HG02970 (cell line): Measurements from ENCODE around the gene DENND4A.
"Not testable (repeated sequence)": the region's sequence is repeated elsewhere in the genome, so short reads cannot be mapped to it uniquely, and the experiment has no call there.

Experiments
- ATAC-seq: cut with Tn5 transposase; IDR thresholded peaks from one replicate; pipeline ENCODE4 v1.9.1; 2021; ENCODE audit warnings: mild to moderate bottlenecking, moderate library complexity, moderate number of reproducible peaks; ENCODE audit not compliant: unreplicated experiment, low FRiP score

The DENND4A gene

GRCh38 chr15:65790694-65791334 lies 1.3 kb downstream of the DENND4A start:
- ATAC-seq, result no peak

DNA sequence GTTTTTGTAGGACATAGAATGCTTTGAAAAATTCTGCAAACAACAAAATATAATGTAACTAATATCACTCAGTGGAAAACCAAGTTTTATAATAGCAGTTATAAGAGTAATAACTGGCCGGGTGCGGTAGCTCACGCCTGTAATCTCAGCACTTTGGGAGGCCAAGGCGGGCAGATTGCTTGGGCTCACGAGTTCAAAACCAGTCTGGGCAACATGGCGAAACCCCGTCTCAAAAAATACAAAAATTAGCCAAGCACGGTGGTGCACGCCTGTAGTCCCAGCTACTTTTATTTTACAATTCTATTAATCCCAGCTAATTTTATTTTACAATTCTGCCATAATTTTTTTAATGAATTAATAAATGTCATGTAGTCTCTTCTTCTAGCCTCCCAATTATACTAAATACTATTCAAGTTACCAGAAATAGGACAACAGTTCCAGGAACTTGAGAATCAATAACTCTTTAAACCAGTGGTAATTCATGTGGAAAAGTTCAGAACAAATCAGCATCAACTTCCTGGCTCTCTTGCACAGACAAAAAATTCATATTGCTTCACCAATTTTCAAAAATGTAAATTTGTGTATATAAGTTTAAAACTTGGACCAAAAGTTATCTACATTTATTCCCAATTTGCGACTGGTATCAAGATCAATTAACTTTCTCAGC lies 2.2 kb downstream of the DENND4A start:
- no peak for ATAC-seq

DNA sequence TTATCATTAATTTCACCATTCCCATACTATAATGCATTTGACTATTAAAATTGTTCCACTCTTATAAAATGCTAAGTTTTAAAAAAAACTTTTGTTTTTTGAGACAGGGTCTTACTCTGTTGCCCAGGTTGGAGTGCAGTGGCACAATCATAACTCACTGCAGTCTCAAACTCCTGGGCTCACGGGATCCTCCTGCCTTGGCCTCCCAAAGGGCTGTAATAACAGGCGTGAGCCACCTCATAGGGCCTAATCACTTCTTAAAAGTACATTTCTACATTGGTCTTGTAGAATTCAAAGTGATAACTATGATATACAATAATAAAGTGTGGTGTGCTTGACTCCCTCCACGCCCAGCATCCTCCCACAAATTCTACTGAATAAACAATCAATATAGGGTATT lies 3.0 kb downstream of the DENND4A start:
- ATAC-seq, result no peak

DNA sequence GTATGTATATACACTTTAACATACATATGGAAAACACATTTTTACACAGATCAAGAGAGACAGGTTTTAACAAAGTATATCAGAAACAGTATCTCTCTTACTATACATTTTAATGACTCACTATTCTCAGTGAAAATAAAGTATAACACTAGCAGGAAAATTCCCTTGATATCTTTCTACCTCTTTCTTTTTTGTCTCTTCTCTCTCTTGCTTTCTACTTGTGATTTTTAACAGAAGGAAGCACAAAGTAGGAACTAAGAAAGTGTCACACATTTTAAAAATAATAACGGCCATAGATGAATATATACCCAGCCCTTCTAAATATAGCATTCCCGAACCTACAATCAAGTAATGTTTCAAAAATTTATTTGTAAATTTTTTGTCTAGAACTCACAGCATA lies 4.8 kb downstream of the DENND4A start:
- ATAC-seq, result no peak

DNA sequence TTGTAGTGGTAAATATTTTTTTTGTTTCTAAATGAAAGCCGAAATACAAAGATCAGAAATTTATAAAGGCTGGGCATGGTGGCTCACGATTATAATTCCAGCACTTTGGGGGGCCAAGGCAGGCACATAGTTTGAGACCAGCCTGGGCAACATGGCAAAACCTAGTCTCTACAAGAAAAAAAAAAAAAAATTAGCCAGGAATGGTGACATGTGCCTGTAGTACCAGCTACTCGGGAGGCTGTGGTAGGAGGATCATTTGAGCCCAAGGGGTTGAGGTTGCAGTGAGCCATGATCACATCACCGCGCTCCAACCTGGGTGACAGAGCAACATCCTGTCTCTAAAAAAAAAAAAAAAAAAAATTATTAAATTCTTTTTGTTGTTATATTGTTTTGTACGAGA lies 6.9 kb downstream of the DENND4A start:
- no peak for ATAC-seq

- no peak for ATAC-seq
Measured at GRCh38 chr15:65783872-65784271, 8.2 kb downstream of the DENND4A start.

DNA sequence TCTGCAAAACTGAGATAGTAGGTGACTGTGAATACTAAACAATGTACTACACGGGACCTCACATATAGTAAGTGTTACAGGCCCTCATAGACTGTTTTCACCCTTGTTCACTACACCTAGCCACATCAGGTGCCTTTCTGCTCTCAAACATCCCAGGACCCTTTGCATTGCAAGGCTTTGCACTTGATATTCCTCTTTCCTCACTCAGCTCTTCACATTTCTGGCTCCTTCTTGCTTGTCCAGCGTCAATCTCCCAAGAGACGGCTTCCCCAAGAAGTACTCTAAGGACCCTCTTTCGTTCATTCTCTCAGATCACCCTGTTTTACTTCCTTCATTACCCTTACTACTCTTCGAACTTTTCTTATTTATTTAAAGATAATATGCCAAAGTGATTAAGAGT lies 10.0 kb downstream of the DENND4A start:
- ATAC-seq, result no peak

GRCh38 chr15:65778701-65779100 lies 13.4 kb downstream of the DENND4A start:
- ATAC-seq, result not testable (repeated sequence)

GRCh38 chr15:65778269-65778668 lies 13.8 kb downstream of the DENND4A start:
- no peak for ATAC-seq

DNA sequence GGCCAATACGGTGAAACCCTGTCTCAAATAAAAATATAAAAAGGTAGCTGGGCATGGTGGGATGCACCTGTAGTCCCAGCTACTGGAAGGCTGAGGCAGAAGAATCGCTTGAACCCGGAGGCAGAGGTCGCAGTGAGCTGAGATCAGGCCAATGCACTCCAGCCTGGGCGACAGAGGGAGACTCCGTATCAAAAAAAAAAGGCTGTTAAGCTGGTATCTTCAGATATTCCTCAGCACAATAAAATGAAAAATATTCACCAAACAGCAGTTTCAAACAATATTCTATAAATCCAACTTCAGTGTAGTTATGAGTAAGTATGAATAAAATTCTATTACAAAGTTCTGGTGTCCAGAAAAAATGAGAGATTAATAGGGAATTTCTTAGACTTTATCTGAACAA lies 14.2 kb downstream of the DENND4A start:
- ATAC-seq, result no peak

GRCh38 chr15:65777053-65777452 lies 15.0 kb downstream of the DENND4A start:
- ATAC-seq, result no peak

- ATAC-seq, result no peak
Measured at GRCh38 chr15:65773386-65774111, 18.5 kb downstream of the DENND4A start.

DNA sequence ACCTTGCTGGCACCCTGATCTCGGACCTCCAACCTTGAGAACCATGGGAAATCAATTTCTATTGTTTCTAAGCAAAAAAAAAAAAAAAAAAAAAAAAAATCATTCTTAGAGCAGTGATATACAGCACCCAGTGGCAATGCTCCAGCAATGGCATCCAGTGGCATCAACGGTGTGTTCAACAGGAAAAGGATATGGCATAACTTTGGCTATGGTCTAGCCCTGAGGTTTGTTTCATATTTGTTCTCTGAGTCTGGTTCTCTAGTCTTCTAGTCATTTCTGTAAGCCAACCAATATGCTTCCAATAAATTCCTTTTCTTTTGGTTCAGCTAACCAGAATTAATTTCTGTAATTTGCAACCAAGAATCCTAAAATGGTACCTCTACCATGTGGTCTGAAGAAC lies 19.2 kb downstream of the DENND4A start:
- ATAC-seq, result no peak

DNA sequence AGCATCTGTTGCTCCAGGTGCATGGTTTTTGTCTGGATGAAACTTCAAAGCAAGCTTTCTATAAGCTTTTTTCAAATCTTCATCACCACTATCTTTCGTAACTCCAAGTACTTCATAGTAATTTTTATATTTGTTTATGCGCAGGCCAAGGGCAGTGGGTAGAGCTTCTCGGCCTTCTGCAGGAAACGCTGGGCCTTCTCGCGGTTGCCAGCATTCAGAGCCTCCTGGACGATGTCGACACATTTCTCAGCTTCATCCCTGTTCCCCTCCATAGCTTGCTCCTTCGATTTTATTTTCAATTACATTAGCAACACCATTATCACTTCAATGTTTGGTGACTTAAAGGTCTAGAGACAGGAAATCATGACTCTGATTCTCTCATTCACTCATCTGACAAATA lies 20.2 kb downstream of the DENND4A start:
- ATAC-seq, result no peak

- ATAC-seq, result no peak
Measured at GRCh38 chr15:65769482-65769881, 22.6 kb downstream of the DENND4A start.

DNA sequence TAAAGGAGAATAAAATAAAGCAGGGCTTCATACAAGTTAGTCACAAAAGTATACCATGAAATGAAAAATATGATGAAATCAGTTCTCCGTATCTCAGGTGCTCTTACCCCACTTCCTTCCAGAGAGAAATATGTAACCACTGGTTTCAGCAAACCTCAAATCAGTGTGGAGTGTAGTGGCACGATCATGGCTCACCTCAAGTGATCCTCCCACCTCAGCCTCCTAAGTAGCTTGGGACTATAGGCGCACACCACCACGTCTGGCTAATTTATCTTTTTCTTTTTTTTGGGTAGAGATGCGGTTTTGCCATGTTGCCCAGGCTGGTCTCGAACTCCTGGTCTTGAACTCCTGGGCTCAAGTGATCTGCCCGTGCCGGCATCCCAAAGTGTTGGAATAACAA lies 24.2 kb downstream of the DENND4A start:
- no peak for ATAC-seq

DNA sequence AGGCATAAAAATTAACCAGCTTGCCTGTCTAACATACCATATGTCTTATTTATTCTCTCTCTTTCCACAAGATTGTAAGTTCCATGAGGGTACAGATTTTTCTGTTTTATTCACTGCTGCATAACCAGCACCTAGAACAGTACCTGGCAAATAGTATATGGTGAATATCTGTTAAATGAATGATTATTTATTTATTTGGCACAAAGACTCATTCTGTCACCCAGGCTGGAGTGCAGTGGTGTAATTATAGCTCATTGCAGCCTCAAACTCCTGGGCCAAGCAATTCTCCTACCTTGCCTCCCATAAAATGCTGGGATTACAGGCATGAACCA lies 24.9 kb downstream of the DENND4A start:
- no peak for ATAC-seq

DNA sequence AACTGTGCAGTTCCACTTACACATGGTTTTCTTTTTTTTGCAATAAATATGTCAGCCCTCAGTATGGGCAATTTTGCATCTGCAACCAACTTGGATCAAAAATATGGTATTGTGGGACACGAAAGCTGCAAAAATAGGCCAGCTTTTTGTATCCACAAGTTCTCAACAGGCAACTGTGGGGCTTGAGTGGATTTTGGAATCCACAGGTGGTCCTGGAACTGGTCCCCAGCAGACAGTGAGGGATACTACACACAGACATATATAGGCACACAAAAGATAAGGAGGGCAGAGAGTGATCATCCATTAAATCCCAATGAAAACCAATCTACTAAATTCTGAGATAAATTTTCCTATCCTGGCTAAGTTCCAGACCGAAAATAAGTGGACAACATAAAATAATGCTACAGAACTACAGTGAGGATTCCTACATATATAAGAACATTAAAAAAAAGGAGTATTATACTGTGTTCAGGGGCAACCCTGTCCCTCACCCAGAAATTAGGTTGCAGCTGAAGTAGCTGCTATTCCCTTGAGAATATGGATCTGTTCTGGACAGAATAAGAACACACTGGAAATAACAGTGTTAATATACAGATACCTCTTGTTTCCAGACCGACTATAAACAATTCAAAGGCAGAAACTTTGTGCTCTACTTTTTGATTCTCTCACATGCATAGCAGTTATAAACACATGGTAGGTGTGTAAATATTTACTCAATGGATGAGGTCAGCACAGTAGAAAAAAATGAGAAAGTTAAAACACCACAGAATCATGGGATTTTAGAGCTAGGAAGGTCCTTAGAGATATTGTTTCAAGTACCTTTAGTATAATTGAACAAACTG lies 25.4 kb downstream of the DENND4A start:
- no peak for ATAC-seq

GRCh38 chr15:65765106-65765505 lies 27.0 kb downstream of the DENND4A start:
- ATAC-seq, result no peak

GRCh38 chr15:65762914-65763787 lies 28.9 kb downstream of the DENND4A start:
- ATAC-seq, result no peak
